ENCODE data around the gene MMP28.

MMP28 gene

GRCh38 chr17:35732806-35733136, 62.7 kb downstream of the MMP28 start:
- POLR2A ChIA-PET, result interaction anchor here (1.1 to 1.5 kb wide), 2 partner anchors 20 to 146 kb away, joined by 3 to 4 read pairs; partner anchors contain the start of genes AP2B1 and GAS2L2
- CTCF ChIA-PET, result interaction anchor here (0.6 kb wide), 1 partner anchor 115 kb away, joined by 4 read pairs; no protein-coding TSS in a partner anchor
- no peak for DNase-seq (ENCODE audit: extremely low spot score)
- TF ChIP-seq BHLHE40 (IDR thresholded peaks at IDR 0.05; ENCODE audit: borderline replicate concordance) (no peak), TARDBP (IDR thresholded peaks at IDR 0.05) (no peak), L3MBTL2 (conservative IDR thresholded peaks at IDR 0.05) (no peak), FOXK2 (IDR thresholded peaks at IDR 0.05) (no peak), ELF4 (IDR thresholded peaks at IDR 0.05) (no peak), LEF1 (IDR thresholded peaks at IDR 0.05; ENCODE audit: borderline replicate concordance) (no peak), CTBP1 (IDR thresholded peaks at IDR 0.05; ENCODE audit: borderline replicate concordance) (no peak), SUZ12 (IDR thresholded peaks at IDR 0.05) (no peak)

DNA sequence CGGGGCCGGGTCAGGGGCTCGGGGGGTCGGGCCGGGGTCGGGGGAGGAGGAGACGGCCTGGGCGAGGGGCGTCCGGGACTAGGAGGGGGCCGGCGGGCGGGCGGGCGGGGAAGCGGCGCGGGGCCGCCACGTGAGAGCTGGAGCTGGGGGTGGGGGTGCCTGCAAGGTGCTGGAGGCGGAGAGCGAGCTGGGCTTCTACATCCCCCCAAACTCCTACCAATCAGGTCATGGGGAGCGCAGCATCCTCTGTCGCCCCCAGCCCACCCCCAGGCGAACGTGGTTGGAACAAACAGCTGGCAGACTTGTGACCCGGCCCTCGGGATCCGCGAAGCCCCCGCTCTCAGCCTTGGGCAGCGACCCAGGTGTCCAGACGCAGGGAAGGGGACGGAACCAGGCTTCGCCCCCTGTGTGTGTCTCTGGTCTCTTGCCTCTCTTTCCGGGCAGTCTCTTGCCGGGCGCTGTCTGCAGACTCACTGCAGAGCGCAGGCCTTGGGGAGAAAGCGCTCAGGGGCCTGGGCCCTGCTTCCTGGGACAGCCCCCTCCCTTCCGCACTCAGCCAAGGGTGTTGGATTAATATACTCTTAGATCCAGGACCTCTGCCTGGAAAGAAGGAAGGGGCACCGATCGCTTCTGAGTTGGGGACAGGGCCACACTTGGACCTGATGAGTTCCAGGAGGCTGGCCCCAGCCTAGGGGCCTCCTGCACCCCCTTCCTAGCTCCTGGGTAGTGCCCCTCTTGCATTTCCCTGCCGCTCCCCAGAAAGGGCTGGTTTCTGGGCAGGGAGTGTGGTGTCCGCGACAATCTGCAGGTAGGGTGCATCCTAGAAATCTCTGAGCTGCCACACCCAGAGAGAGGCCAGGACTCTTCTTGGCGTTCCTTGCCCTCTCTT, 63.3 kb downstream of the MMP28 start:
- ChIA-PET POLR2A (interaction anchor here (0.9 to 1.5 kb wide), 5 partner anchors 9 to 154 kb away, joined by 3 to 5 read pairs (median 4); partner anchors contain the start of genes AP2B1, GAS2L2 and PEX12), CTCF (interaction anchor here (0.6 to 1.2 kb wide), 2 partner anchors 15 to 19 kb away, joined by 3 to 4 read pairs; no protein-coding TSS in a partner anchor)
- TF ChIP-seq CTBP1 (IDR thresholded peaks at IDR 0.05; ENCODE audit: borderline replicate concordance), result no peak
- no peak for TF ChIP-seq PKNOX1 (IDR thresholded peaks at IDR 0.05)
- no peak for TF ChIP-seq ARNT (IDR thresholded peaks at IDR 0.05)
- TF ChIP-seq SUZ12 (IDR thresholded peaks at IDR 0.05), result no peak
- TF ChIP-seq TARDBP (IDR thresholded peaks at IDR 0.05), result no peak
- TF ChIP-seq SP1 (IDR thresholded peaks at IDR 0.05), result no peak
- TF ChIP-seq ZNF384 (IDR thresholded peaks at IDR 0.05), result no peak
- DNase-seq (ENCODE audit: extremely low spot score), result no peak

- CTCF ChIA-PET, result interaction anchor here (0.6 to 1.2 kb wide), 2 partner anchors 16 to 18 kb away, joined by 3 to 4 read pairs; no protein-coding TSS in a partner anchor
- peak; percentile 57 for DNase-seq (ENCODE audit: extremely low spot score)
- POLR2A ChIA-PET, result interaction anchor here (0.9 to 1.4 kb wide), 5 partner anchors 9 to 153 kb away, joined by 3 to 5 read pairs (median 4); partner anchors contain the start of genes PEX12 and TAF15
- TF ChIP-seq FOXM1 (IDR thresholded peaks at IDR 0.05; ENCODE audit: borderline replicate concordance), result peak; percentile 12; the same call in 1 of the 2 replicates
- TF ChIP-seq CTBP1 (IDR thresholded peaks at IDR 0.05; ENCODE audit: borderline replicate concordance), result no peak
- TF ChIP-seq NFRKB (IDR thresholded peaks at IDR 0.05), result no peak
These were observed 64.1 kb downstream of the MMP28 start, which contains the start of gene RASL10B for GRCh38 chr17:35731239-35731916. Gene RASL10B, plus strand, starts transcription at chr17:35731639. Its CDS starts 3,546 bp downstream, at chr17:35735185.

GRCh38 chr17:35730400-35731005, 64.9 kb downstream of the MMP28 start:
- CTCF ChIA-PET, result interaction anchor here (1.2 kb wide), 1 partner anchor 17 kb away, joined by 3 read pairs; no protein-coding TSS in a partner anchor
- peak; percentile 55 for TF ChIP-seq PKNOX1 (IDR thresholded peaks at IDR 0.05)
- no peak for TF ChIP-seq FOXM1 (IDR thresholded peaks at IDR 0.05; ENCODE audit: borderline replicate concordance)
- POLR2A ChIA-PET, result interaction anchor here (0.9 to 1.4 kb wide), 3 partner anchors 13 to 152 kb away, joined by 3 to 4 read pairs (median 4); partner anchors contain the start of genes PEX12 and TAF15
- DNase-seq (ENCODE audit: extremely low spot score), result no peak

DNA sequence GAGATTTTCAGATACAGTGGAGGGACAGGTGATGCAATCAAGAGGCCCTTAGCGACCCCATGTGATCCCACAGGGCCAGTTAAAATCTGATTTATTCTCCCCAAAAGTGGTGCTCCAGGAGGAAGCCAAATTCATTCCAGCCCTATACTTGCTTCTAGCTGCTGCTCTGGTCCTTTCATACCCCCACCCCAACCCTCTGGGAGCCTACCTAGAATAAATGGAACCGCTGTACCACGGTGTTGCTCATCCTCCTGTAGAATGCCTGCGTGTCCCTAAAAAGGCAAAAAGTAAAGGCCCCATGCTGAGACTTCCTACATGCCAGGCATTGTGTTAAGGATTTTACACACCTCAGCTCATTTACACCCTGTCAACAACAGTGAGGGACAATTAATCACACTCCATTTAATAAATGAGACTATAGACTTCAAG, 66.0 kb downstream of the MMP28 start:
- ChIA-PET CTCF (no interaction called here), POLR2A (no interaction called here)
- TF ChIP-seq L3MBTL2 (conservative IDR thresholded peaks at IDR 0.05) (no peak), LEF1 (IDR thresholded peaks at IDR 0.05; ENCODE audit: borderline replicate concordance) (no peak), ELF4 (IDR thresholded peaks at IDR 0.05) (no peak), HDGF (IDR thresholded peaks at IDR 0.05; ENCODE audit: borderline replicate concordance) (no peak), ZNF384 (IDR thresholded peaks at IDR 0.05) (no peak), ARNT (IDR thresholded peaks at IDR 0.05) (no peak)
- no peak for DNase-seq (ENCODE audit: extremely low spot score)

DNA sequence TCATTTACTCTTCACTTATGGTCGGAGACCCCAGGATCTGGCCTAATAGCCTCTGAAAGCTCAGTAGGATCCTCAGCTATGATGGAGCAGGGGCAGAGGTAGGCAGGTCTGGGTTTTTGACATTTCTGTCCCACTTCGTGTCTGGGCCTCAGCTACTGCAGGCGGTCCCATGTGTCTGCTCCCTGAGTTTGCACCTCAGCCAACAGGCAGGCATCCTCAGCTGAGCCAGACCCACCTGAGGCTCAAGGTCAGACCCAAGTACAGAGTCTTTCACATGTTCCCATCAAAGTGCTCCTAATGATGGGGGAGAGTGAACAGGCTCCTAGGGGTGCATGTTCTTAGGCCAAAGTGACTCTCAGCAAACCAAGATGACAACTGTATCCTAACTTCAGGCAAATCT, 66.9 kb downstream of the MMP28 start:
- POLR2A ChIA-PET, result no interaction called here
- CTCF ChIA-PET, result interaction anchor here (1.0 kb wide), 1 partner anchor 11 kb away, joined by 3 read pairs; no protein-coding TSS in a partner anchor
- TF ChIP-seq CTBP1 (IDR thresholded peaks at IDR 0.05; ENCODE audit: borderline replicate concordance) (no peak), BHLHE40 (IDR thresholded peaks at IDR 0.05; ENCODE audit: borderline replicate concordance) (no peak), FOXA1 (IDR thresholded peaks at IDR 0.05) (no peak), SP1 (IDR thresholded peaks at IDR 0.05) (no peak), ZNF384 (IDR thresholded peaks at IDR 0.05) (no peak), NFRKB (IDR thresholded peaks at IDR 0.05) (no peak), HDGF (IDR thresholded peaks at IDR 0.05; ENCODE audit: borderline replicate concordance) (no peak), LEF1 (IDR thresholded peaks at IDR 0.05; ENCODE audit: borderline replicate concordance) (no peak), L3MBTL2 (conservative IDR thresholded peaks at IDR 0.05) (no peak), ARNT (IDR thresholded peaks at IDR 0.05) (no peak), TARDBP (IDR thresholded peaks at IDR 0.05) (no peak), FOXM1 (IDR thresholded peaks at IDR 0.05; ENCODE audit: borderline replicate concordance) (no peak), FOXK2 (IDR thresholded peaks at IDR 0.05) (no peak), PKNOX1 (IDR thresholded peaks at IDR 0.05) (no peak), SUZ12 (IDR thresholded peaks at IDR 0.05) (no peak), ELF4 (IDR thresholded peaks at IDR 0.05) (no peak)
- no peak for DNase-seq (ENCODE audit: extremely low spot score)
